GM12875 (cell line): ENCODE results near the gene DYNLT2.

ENCODE experiments used
- H3K4me3 ChIP-seq: one replicate; pipeline ENCODE4 v1.5.1; 2011; ENCODE audit warnings: low read depth, low read length, control low read depth
- CTCF ChIP-seq: IDR thresholded peaks from 2 replicates; pipeline ENCODE4 v1.5.1; 2011; ENCODE audit warnings: low read depth, mild to moderate bottlenecking, control low read depth, inconsistent platforms, low read length, moderate library complexity, borderline replicate concordance; ENCODE audit not compliant: insufficient read depth

DYNLT2 gene

GRCh38 chr6:169788809-169789145 is 37.4 kb upstream of the DYNLT2 start:
- no peak for TF ChIP-seq CTCF
- no peak overlapping the region for H3K4me3 ChIP-seq

GRCh38 chr6:169787797-169788196 is 36.4 kb upstream of the DYNLT2 start:
- H3K4me3 ChIP-seq: no peak overlapping the region
- no peak for TF ChIP-seq CTCF

- TF ChIP-seq CTCF: no peak
- H3K4me3 ChIP-seq: no peak overlapping the region
These were observed 35.0 kb upstream of the DYNLT2 start for GRCh38 chr6:169786349-169786748.

- H3K4me3 ChIP-seq: no peak overlapping the region
- no peak for TF ChIP-seq CTCF
These were observed 34.2 kb upstream of the DYNLT2 start for GRCh38 chr6:169785566-169785965.

GRCh38 chr6:169784821-169785340 is 33.5 kb upstream of the DYNLT2 start:
- TF ChIP-seq CTCF: no peak
- H3K4me3 ChIP-seq: no peak overlapping the region

GRCh38 chr6:169783971-169784820 is 32.8 kb upstream of the DYNLT2 start:
- H3K4me3 ChIP-seq: no peak overlapping the region
- TF ChIP-seq CTCF: no peak

GRCh38 chr6:169783401-169783800 is 32.0 kb upstream of the DYNLT2 start:
- no peak for TF ChIP-seq CTCF
- no peak overlapping the region for H3K4me3 ChIP-seq
